ENCODE data around the gene S100Z.

- TF ChIP-seq EZH2 (IDR thresholded peaks at IDR 0.05; ENCODE audit: insufficient read depth, low read length) (no peak), CTCF (IDR thresholded peaks at IDR 0.05; ENCODE audit: insufficient read depth, low read depth, low read length) (no peak)
Observed at GRCh38 chr5:76810236-76810635, 39.6 kb upstream of the S100Z start.

Data from astrocyte (in vitro differentiated cells and primary cell).